Adrenal gland (tissue), 5 donors: ENCODE results near the gene SBF2.

Experiments used
- POLR2A ChIP-seq, 2 donors: fragments of 450-650 bp; IDR thresholded peaks; one replicate each; pipeline ENCODE4 v1.6.1; 2017; ENCODE audit warnings: antibody characterized with exemption in 2 of 2, mild to moderate bottlenecking in 2 of 2, moderate library complexity in 1 of 2
- TF ChIP-seq, protein P1 (sequence below), 6 experiments: fragments of 450-650 bp in 4 of 6; fragments of 200-600 bp in 2 of 6; sonication (generic) in 1 of 6; IDR thresholded peaks; 1 replicate in 5 of 6; 2 replicates in 1 of 6; pipeline versions ENCODE4 v1.5.1 to v1.8.0; 2016 to 2021; ENCODE audit warnings: antibody characterized with exemption in 6 of 6, mild to moderate bottlenecking in 2 of 6, moderate library complexity in 1 of 6
- donor health status: DM: no; HTN: no; CAD: no.

DNA sequence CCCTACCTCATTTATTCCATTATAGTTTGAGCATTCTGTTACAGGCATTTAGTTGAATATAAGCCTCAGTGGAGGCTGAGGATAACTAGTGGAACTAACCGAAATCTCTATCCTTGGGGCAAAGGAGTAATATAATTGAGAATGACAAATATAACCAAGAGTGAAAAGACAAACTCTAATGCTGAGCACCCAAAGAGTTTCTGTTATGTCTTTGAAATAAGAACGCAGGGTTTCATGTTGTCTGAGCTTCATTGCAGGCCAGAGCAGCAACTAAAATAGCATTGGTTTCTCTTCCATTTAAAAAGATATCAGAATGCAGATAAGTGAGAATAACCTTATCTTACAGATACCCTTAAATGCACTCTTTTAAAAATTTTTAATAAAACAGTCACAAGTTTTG is 131.8 kb downstream of the SBF2 start:
- TF ChIP-seq, protein P1, sequence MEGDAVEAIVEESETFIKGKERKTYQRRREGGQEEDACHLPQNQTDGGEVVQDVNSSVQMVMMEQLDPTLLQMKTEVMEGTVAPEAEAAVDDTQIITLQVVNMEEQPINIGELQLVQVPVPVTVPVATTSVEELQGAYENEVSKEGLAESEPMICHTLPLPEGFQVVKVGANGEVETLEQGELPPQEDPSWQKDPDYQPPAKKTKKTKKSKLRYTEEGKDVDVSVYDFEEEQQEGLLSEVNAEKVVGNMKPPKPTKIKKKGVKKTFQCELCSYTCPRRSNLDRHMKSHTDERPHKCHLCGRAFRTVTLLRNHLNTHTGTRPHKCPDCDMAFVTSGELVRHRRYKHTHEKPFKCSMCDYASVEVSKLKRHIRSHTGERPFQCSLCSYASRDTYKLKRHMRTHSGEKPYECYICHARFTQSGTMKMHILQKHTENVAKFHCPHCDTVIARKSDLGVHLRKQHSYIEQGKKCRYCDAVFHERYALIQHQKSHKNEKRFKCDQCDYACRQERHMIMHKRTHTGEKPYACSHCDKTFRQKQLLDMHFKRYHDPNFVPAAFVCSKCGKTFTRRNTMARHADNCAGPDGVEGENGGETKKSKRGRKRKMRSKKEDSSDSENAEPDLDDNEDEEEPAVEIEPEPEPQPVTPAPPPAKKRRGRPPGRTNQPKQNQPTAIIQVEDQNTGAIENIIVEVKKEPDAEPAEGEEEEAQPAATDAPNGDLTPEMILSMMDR (IDR thresholded peaks at IDR 0.05), result no peak
- TF ChIP-seq POLR2A (IDR thresholded peaks at IDR 0.05), result no peak
